ENCODE measurements around the gene CDH16. TPM values are rescaled to one million over a fixed set of nuclear protein-coding genes. Genes with fewer than 3 reads are reported as not detected.

Gene CDH16
- total and polyA plus RNA-seq, 2 of the 13 experiments (the other 11 are each of a cell fraction or from before 2014, with no cell fraction given), result 2.7 to 3.9 TPM

- TF ChIP-seq ZNF136 (CRISPR knock-in tag; IDR thresholded peaks at IDR 0.05; ENCODE audit: low read depth) (no peak), TBX2 (CRISPR knock-in tag; IDR thresholded peaks at IDR 0.05; ENCODE audit: borderline replicate concordance) (peak; percentile 91), ZNF605 (CRISPR knock-in tag; IDR thresholded peaks at IDR 0.05) (peak; percentile 92), ZNF121 (CRISPR knock-in tag; IDR thresholded peaks at IDR 0.05) (peak; percentile 54; the same call in 1 of the 2 replicates), TFDP2 (CRISPR knock-in tag; IDR thresholded peaks at IDR 0.05) (peak; percentile 80), SP5 (CRISPR knock-in tag; IDR thresholded peaks at IDR 0.05; ENCODE audit: borderline replicate concordance, low read depth) (peak; percentile 45; the same call in 1 of the 2 replicates), SIX1 (CRISPR knock-in tag; IDR thresholded peaks at IDR 0.05; ENCODE audit: borderline replicate concordance) (no peak), SP140L (CRISPR knock-in tag; IDR thresholded peaks at IDR 0.05; ENCODE audit: borderline replicate concordance) (0 out of 2 replicates have a peak, but pooled peaks have one; percentile 49), MLX (CRISPR knock-in tag; IDR thresholded peaks at IDR 0.05) (no peak), ZNF264 (CRISPR knock-in tag; IDR thresholded peaks at IDR 0.05) (0 out of 2 replicates have a peak, but pooled peaks have one; percentile 57), MYPOP (CRISPR knock-in tag; IDR thresholded peaks at IDR 0.05) (0 out of 2 replicates have a peak, but pooled peaks have one; percentile 53), ZNF207 (IDR thresholded peaks at IDR 0.05; ENCODE audit: borderline replicate concordance) (no peak), FIP1L1 (IDR thresholded peaks at IDR 0.05; ENCODE audit: borderline replicate concordance, insufficient read depth, low read depth, low read length) (no peak), GPBP1L1 (CRISPR knock-in tag; IDR thresholded peaks at IDR 0.05) (no peak), DRAP1 (CRISPR knock-in tag; IDR thresholded peaks at IDR 0.05) (peak; percentile 21; the same call in 1 of the 2 replicates), SPEN (CRISPR knock-in tag; IDR thresholded peaks at IDR 0.05; ENCODE audit: low read depth) (peak; percentile 79; the same call in 1 of the 2 replicates), ZNF317 (CRISPR knock-in tag; IDR thresholded peaks at IDR 0.05) (peak; percentile 35; the same call in 1 of the 2 replicates), LRRFIP1 (CRISPR knock-in tag; conservative IDR thresholded peaks at IDR 0.05) (no peak), FOXO1 (CRISPR knock-in tag; IDR thresholded peaks at IDR 0.05) (0 out of 2 replicates have a peak, but pooled peaks have one; percentile 65), ZNF333 (CRISPR knock-in tag; IDR thresholded peaks at IDR 0.05; ENCODE audit: borderline replicate concordance) (no peak)
Measured at GRCh38 chr16:66872943-66873684, 45.6 kb downstream of the CDH16 start (continued).

Measured in HepG2 (cell line).